SK-N-SH (cell line): Measurements from ENCODE around the gene ADRB2. TPM values are rescaled to one million over a fixed set of nuclear protein-coding genes. Genes with fewer than 3 reads are reported as not detected.

Source experiments
- CTCF ChIA-PET: fragments of 300-600, 350-600 bp; formaldehyde crosslinking; extraction: SDS; loops from one replicate; lab custom pipeline; 2021; lab: Yijun Ruan, JAX
- POLR2A ChIA-PET: fragments of 350-600 bp; sonication (Branson Sonifier 250); formaldehyde crosslinking; extraction: SDS; loops from one replicate; lab custom pipeline; 2020; ENCODE audit warnings: antibody characterized with exemption, inconsistent platforms; lab: Yijun Ruan, JAX
- DNase-seq: peaks from one replicate; pipeline ENCODE4 v3.0.0; 2012
- H2AFZ ChIP-seq: fragments of 200-600 bp; sonication (generic); 2 replicates; pipeline ENCODE4 v1.8.1; 2016; ENCODE audit warnings: antibody characterized with exemption, mild to moderate bottlenecking, low read depth
- H3F3A ChIP-seq: fragments of 200-600 bp; sonication (generic); replicated peaks from 2 replicates; pipeline ENCODE3; 2016; ENCODE audit warnings: antibody characterized with exemption, mild to moderate bottlenecking; ENCODE audit not compliant: insufficient read depth
- H3K27ac ChIP-seq, 2 experiments: fragments of 200-500 bp in 1 of 2; fragments of 200-600 bp in 1 of 2; sonication (Bioruptor generic) in 1 of 2; sonication (generic), shearing (Covaris generic) in 1 of 2; 2 replicates each; pipeline versions ENCODE4 v1.5.1 to v1.6.1; 2014 to 2016; ENCODE audit warnings: low read depth in 2 of 2, inconsistent platforms in 1 of 2, low read length in 1 of 2, mild to moderate bottlenecking in 1 of 2, mixed read lengths in 1 of 2
- H3K27me3 ChIP-seq: fragments of 200-600 bp; sonication (generic), shearing (Covaris generic); 2 replicates; pipeline ENCODE4 v1.6.1; 2016; ENCODE audit warnings: mixed run types; ENCODE audit not compliant: insufficient read depth
- H3K36me3 ChIP-seq, 2 experiments: fragments of 200-500 bp in 1 of 2; fragments of 200-600 bp in 1 of 2; sonication (Bioruptor generic) in 1 of 2; sonication (generic) in 1 of 2; replicated peaks in 1 of 2; 2 replicates each; pipeline versions ENCODE3 to v1.5.1; 2014 to 2016; ENCODE audit warnings: low read length in 1 of 2, mild to moderate bottlenecking in 1 of 2; ENCODE audit not compliant: insufficient read depth in 2 of 2, control insufficient read depth in 1 of 2
- H3K4me1 ChIP-seq, 2 experiments: fragments of 200-500 bp in 1 of 2; fragments of 200-600 bp in 1 of 2; sonication (Bioruptor generic) in 1 of 2; sonication (generic), shearing (Covaris generic) in 1 of 2; 2 replicates each; pipeline versions ENCODE4 v1.5.1 to v1.6.1; 2014 to 2016; ENCODE audit warnings: low read depth in 1 of 2, low read length in 1 of 2, mixed run types in 1 of 2; ENCODE audit not compliant: insufficient read depth in 2 of 2, control insufficient read depth in 1 of 2
- H3K4me2 ChIP-seq: fragments of 200-600 bp; sonication (generic), shearing (Covaris generic); 2 replicates; pipeline ENCODE4 v1.6.1; 2017; ENCODE audit warnings: mixed run types
- H3K4me3 ChIP-seq, 2 experiments: fragments of 200-500 bp in 1 of 2; fragments of 200-600 bp in 1 of 2; sonication (Bioruptor generic) in 1 of 2; sonication (generic), shearing (Covaris generic) in 1 of 2; 2 replicates each; pipeline versions ENCODE4 v1.5.1 to v1.8.1; 2014 to 2016; ENCODE audit warnings: low read depth in 2 of 2, inconsistent platforms in 1 of 2, low read length in 1 of 2, mild to moderate bottlenecking in 1 of 2, mixed read lengths in 1 of 2, moderate library complexity in 1 of 2
- H3K79me2 ChIP-seq: fragments of 200-600 bp; sonication (generic); 2 replicates; pipeline ENCODE4 v1.8.1; 2017; ENCODE audit warnings: mild to moderate bottlenecking; ENCODE audit not compliant: insufficient read depth
- H3K9ac ChIP-seq: fragments of 200-600 bp; sonication (generic); 2 replicates; pipeline ENCODE4 v1.6.1; 2017; ENCODE audit warnings: mixed run types
- H3K9me2 ChIP-seq: fragments of 200-600 bp; sonication (generic); 2 replicates; pipeline ENCODE4 v1.6.1; 2017; ENCODE audit warnings: mixed run types
- H3K9me3 ChIP-seq: fragments of 200-600 bp; sonication (generic); 2 replicates; pipeline ENCODE4 v1.6.1; 2017; ENCODE audit warnings: mixed run types, mild to moderate bottlenecking, moderate library complexity
- H4K20me1 ChIP-seq: fragments of 200-600 bp; sonication (generic); 2 replicates; pipeline ENCODE4 v1.6.1; 2017; ENCODE audit warnings: mild to moderate bottlenecking, mixed run types; ENCODE audit not compliant: insufficient read depth
- CTCF ChIP-seq: fragments of 200-600 bp; sonication (generic); IDR thresholded peaks from 2 replicates; pipeline ENCODE4 v1.6.1; 2017; ENCODE audit warnings: antibody characterized with exemption, mild to moderate bottlenecking, moderate library complexity
- ELF1 ChIP-seq: IDR thresholded peaks from 2 replicates; pipeline ENCODE4 v1.4.0; 2012
- EP300 ChIP-seq, 2 experiments: IDR thresholded peaks; 2 replicates each; pipeline versions ENCODE4 v1.4.0 to v1.6.1; 2012; ENCODE audit warnings: borderline replicate concordance in 1 of 2, low read depth in 1 of 2, low read length in 1 of 2
- EZH2phosphoT487 ChIP-seq: fragments of 200-600 bp; sonication (generic); IDR thresholded peaks from 2 replicates; pipeline ENCODE4 v1.6.1; 2017; ENCODE audit warnings: low read depth, mixed run types, mild to moderate bottlenecking, antibody characterized with exemption, moderate library complexity, borderline replicate concordance
- FOXJ3 ChIP-seq: sonication (generic); formaldehyde crosslinking; IDR thresholded peaks from 2 replicates; pipeline ENCODE4 v1.5.1; 2020; ENCODE audit warnings: mild to moderate bottlenecking, missing genetic modification reagents
- FOXM1 ChIP-seq: IDR thresholded peaks from 2 replicates; pipeline ENCODE4 v1.4.0; 2012; ENCODE audit warnings: low read depth, mild to moderate bottlenecking
- GABPA ChIP-seq: IDR thresholded peaks from 2 replicates; pipeline ENCODE4 v1.4.0; 2012; ENCODE audit warnings: low read depth, mild to moderate bottlenecking
- GATA2 ChIP-seq: sonication (generic); formaldehyde crosslinking; IDR thresholded peaks from 2 replicates; pipeline ENCODE4 v1.5.0; 2020; ENCODE audit warnings: mild to moderate bottlenecking, missing genetic modification reagents
- JUND ChIP-seq: IDR thresholded peaks from 2 replicates; pipeline ENCODE4 v1.4.0; 2012
- MAX ChIP-seq: IDR thresholded peaks from 2 replicates; pipeline ENCODE4 v1.4.0; 2012; ENCODE audit warnings: low read depth
- MEF2A ChIP-seq: IDR thresholded peaks from 2 replicates; pipeline ENCODE4 v1.4.0; 2012; ENCODE audit warnings: low read depth, borderline replicate concordance
- MXI1 ChIP-seq: IDR thresholded peaks from 2 replicates; pipeline ENCODE4 v1.6.1; 2012; ENCODE audit warnings: mild to moderate bottlenecking, low read depth, low read length, improper control_type of control experiment
- NRF1 ChIP-seq: IDR thresholded peaks from 2 replicates; pipeline ENCODE4 v1.6.1; 2012; ENCODE audit warnings: low read depth, mild to moderate bottlenecking, low read length
- POLR2AphosphoS5 ChIP-seq: IDR thresholded peaks from 2 replicates; pipeline ENCODE4 v1.6.1; 2012; ENCODE audit warnings: low read depth, low read length
- RCOR1 ChIP-seq: fragments of 150-350 bp; IDR thresholded peaks from 2 replicates; pipeline ENCODE4 v1.6.1; 2017; ENCODE audit warnings: antibody characterized with exemption, low read length
- REST ChIP-seq: IDR thresholded peaks from 2 replicates; pipeline ENCODE4 v1.6.1; 2012; ENCODE audit warnings: mild to moderate bottlenecking, low read depth, low read length, moderate library complexity
- RFX5 ChIP-seq: IDR thresholded peaks from 2 replicates; pipeline ENCODE4 v1.6.1; 2012; ENCODE audit warnings: mild to moderate bottlenecking, improper control_type of control experiment, low read length
- RXRA ChIP-seq: IDR thresholded peaks from 2 replicates; pipeline ENCODE4 v1.4.0; 2012; ENCODE audit warnings: low read depth, mild to moderate bottlenecking, borderline replicate concordance
- SIN3A ChIP-seq: IDR thresholded peaks from 2 replicates; pipeline ENCODE4 v1.6.1; 2012; ENCODE audit warnings: low read depth, mild to moderate bottlenecking, low read length, moderate library complexity, borderline replicate concordance
- SMC3 ChIP-seq: IDR thresholded peaks from 2 replicates; pipeline ENCODE4 v1.6.1; 2012; ENCODE audit warnings: low read depth, low read length, improper control_type of control experiment
- TAF1 ChIP-seq: IDR thresholded peaks from 2 replicates; pipeline ENCODE4 v1.6.1; 2012; ENCODE audit warnings: low read depth, mild to moderate bottlenecking, low read length, moderate library complexity, borderline replicate concordance
- TCF12 ChIP-seq: IDR thresholded peaks from 2 replicates; pipeline ENCODE4 v1.4.0; 2012
- USF2 ChIP-seq: fragments of 150-350 bp; IDR thresholded peaks from 2 replicates; pipeline ENCODE4 v1.6.1; 2017; ENCODE audit warnings: antibody characterized with exemption, low read length, low read depth, borderline replicate concordance
- YY1 ChIP-seq: IDR thresholded peaks from 2 replicates; pipeline ENCODE4 v1.4.0; 2012; ENCODE audit warnings: low read depth, mild to moderate bottlenecking
- ZBTB33 ChIP-seq: IDR thresholded peaks from 2 replicates; pipeline ENCODE4 v1.4.0; 2012; ENCODE audit warnings: low read depth, borderline replicate concordance
- WGBS: methylation state at CpG from one replicate; pipeline ENCODE4 v1.1.6; 2017; ENCODE audit warnings: low lambda C conversion rate; 5-methylcytosine and 5-hydroxymethylcytosine counted together
- polyA plus RNA-seq, 3 experiments: library from polyadenylated mRNA; depleted of rRNA; stranded (reverse); fragments of >200 nt; gene quantifications; 2 replicates each; pipeline ENCODE4 v1.2.3, GENCODE V29; 2012

Gene ADRB2
- polyA plus RNA-seq (2012; rRNA removed), result 1.0 and 1.2 TPM in 2 replicates
- 0.66 and 0.71 TPM in 2 replicates for polyA plus RNA-seq (2012; cell fraction: cytosol; rRNA removed)
- 1.2 and 1.4 TPM in 2 replicates for polyA plus RNA-seq (2012; cell fraction: nucleus; rRNA removed)

GRCh38 chr5:148826053-148826738, at the start of gene ADRB2:
TSS of gene ADRB2 (plus strand) at chr5:148826611. CDS start at chr5:148826832, 221 bp downstream.
- no peaks in the 10 kb centered on the region for H3K9me3 ChIP-seq
- peak; percentile 89 for DNase-seq
- ChIA-PET CTCF (interaction anchor here (0.5 to 1.6 kb wide), 2 partner anchors 209 to 451 kb away, joined by 3 to 5 read pairs; no protein-coding TSS in a partner anchor), POLR2A (no interaction called here)
- peak within 1 kb of the TSS; percentile 24 to 66 for H3K27ac ChIP-seq
- no peaks in the 10 kb centered on the region for H3K9me2 ChIP-seq
- peaks cover 32% of the 10 kb centered on the region; the same call in 1 of the 2 replicates for H3K79me2 ChIP-seq
- peak within 1 kb of the TSS; percentile 51 to 67 for H3K4me3 ChIP-seq
- H4K20me1 ChIP-seq, result no peaks in the 10 kb centered on the region; the same call in 1 of the 2 replicates
- peak within 1 kb of the TSS; percentile 94 for H3K4me2 ChIP-seq
- no peaks in the 10 kb centered on the region for H3K27me3 ChIP-seq
- H3K4me1 ChIP-seq, result peaks cover 0 to 11% of the 10 kb centered on the region in 2 experiments; a peak in 1 of 4 replicates
- H2AFZ ChIP-seq, result peak within 1 kb of the TSS; percentile 95
- H3F3A ChIP-seq, result no peaks in the 10 kb centered on the region
- H3K36me3 ChIP-seq, result no peaks in the 10 kb centered on the region
- peak within 1 kb of the TSS; percentile 78 for H3K9ac ChIP-seq
- 0% methylated on average over 19 of the region's 42 CpGs for WGBS
- TF ChIP-seq GABPA, result no peak
- peak; percentile 25; the same call in 1 of the 2 replicates for TF ChIP-seq SIN3A
- no peak for TF ChIP-seq RXRA
- no peak for TF ChIP-seq EZH2phosphoT487
- no peak for TF ChIP-seq ELF1
- TF ChIP-seq POLR2AphosphoS5, result peak; percentile 85
- TF ChIP-seq RCOR1, result peak; percentile 49; the same call in 1 of the 2 replicates
- TF ChIP-seq NRF1, result peak; percentile 42
- TF ChIP-seq RFX5, result peak; percentile 28; the same call in 1 of the 2 replicates
- no peak for TF ChIP-seq FOXJ3 (CRISPR knock-in tag)
- TF ChIP-seq GATA2 (CRISPR knock-in tag), result no peak
- no peak for TF ChIP-seq ZBTB33
- no peak for TF ChIP-seq MAX
- 0 out of 2 replicates have a peak, but pooled peaks have one; percentile 26 for TF ChIP-seq REST
- no peak for TF ChIP-seq USF2
- TF ChIP-seq MXI1, result peak; percentile 27; the same call in 1 of the 2 replicates
- no peak for TF ChIP-seq TCF12
- peak; percentile 68; the same call in 1 of the 2 replicates for TF ChIP-seq TAF1
- no peak for TF ChIP-seq MEF2A
- no peak for TF ChIP-seq JUND
- TF ChIP-seq EP300 (IDR thresholded peaks at IDR 0.05; ENCODE audit: borderline replicate concordance in 1 of 2, low read depth in 1 of 2, low read length in 1 of 2), result no peak
- TF ChIP-seq FOXM1, result no peak
- TF ChIP-seq YY1, result 0 out of 2 replicates have a peak, but pooled peaks have one; percentile 31
- no peak for TF ChIP-seq SMC3
- TF ChIP-seq CTCF, result no peak
